PC-9 (cell line): ENCODE measurements around the gene DYNLRB2. TPM values are rescaled to one million over a fixed set of nuclear protein-coding genes. Genes with fewer than 3 reads are reported as not detected.

Experiments used
- BruUV-seq: library from RNA; stranded (reverse); fragments of 400-500 nt; replicated peaks from 2 replicates; lab custom pipeline; 2021; lab: Mats Ljungman, UMichigan
- CTCF ChIA-PET: fragments of 300-600 bp; sonication (Branson Sonifier 250); formaldehyde crosslinking; loops from one replicate; lab custom pipeline; 2022; ENCODE audit warnings: antibody characterized with exemption; lab: Charles Lee
- POLR2A ChIA-PET: fragments of 300-600 bp; sonication (Branson Sonifier 250); formaldehyde crosslinking; loops from one replicate; lab custom pipeline; 2022; ENCODE audit warnings: antibody characterized with exemption; ENCODE audit not compliant: unreplicated experiment; lab: Charles Lee
- DNase-seq, 2 experiments: peaks; one replicate each; pipeline versions ENCODE4 v3.0.0 to v3.0.0-alpha.2; 2015 to 2022; ENCODE audit warnings: mixed read lengths in 1 of 2
- H2AFZ ChIP-seq: fragments of 200-600 bp; sonication (generic); 2 replicates; pipeline ENCODE4 v1.8.1; 2017; ENCODE audit warnings: antibody characterized with exemption
- H3F3A ChIP-seq: fragments of 200-600 bp; sonication (generic); 2 replicates; pipeline ENCODE4 v1.8.1; 2017; ENCODE audit warnings: antibody characterized with exemption, mild to moderate bottlenecking, low read depth; ENCODE audit not compliant: insufficient read depth
- H3K27ac ChIP-seq: fragments of 200-600 bp; sonication (generic); 2 replicates; pipeline ENCODE4 v1.6.1; 2016; ENCODE audit warnings: mixed run types
- H3K27me3 ChIP-seq: fragments of 200-600 bp; sonication (generic); 2 replicates; pipeline ENCODE4 v1.6.1; 2016; ENCODE audit warnings: low read depth, mixed run types; ENCODE audit not compliant: insufficient read depth
- H3K36me3 ChIP-seq: fragments of 200-600 bp; sonication (generic); 2 replicates; pipeline ENCODE4 v1.6.1; 2016; ENCODE audit warnings: low read depth, mixed run types
- H3K4me1 ChIP-seq: fragments of 200-600 bp; sonication (generic); replicated peaks from 2 replicates; pipeline ENCODE4 v1.6.1; 2016; ENCODE audit warnings: mixed run types; ENCODE audit not compliant: insufficient read depth
- H3K4me2 ChIP-seq: fragments of 200-600 bp; sonication (generic); 2 replicates; pipeline ENCODE4 v1.6.1; 2017; ENCODE audit warnings: mixed run types
- H3K4me3 ChIP-seq: fragments of 200-600 bp; sonication (generic); 2 replicates; pipeline ENCODE4 v1.6.1; 2016; ENCODE audit warnings: mixed run types
- H3K79me2 ChIP-seq: fragments of 200-600 bp; sonication (generic); 2 replicates; pipeline ENCODE4 v1.6.1; 2017; ENCODE audit warnings: low read depth, mixed run types
- H3K9me2 ChIP-seq: fragments of 200-600 bp; sonication (generic); 2 replicates; pipeline ENCODE4 v1.8.1; 2017; ENCODE audit warnings: mild to moderate bottlenecking; ENCODE audit not compliant: insufficient read depth
- H3K9me3 ChIP-seq: fragments of 200-600 bp; sonication (generic); 2 replicates; pipeline ENCODE4 v1.8.1; 2016; ENCODE audit warnings: low read depth; ENCODE audit not compliant: insufficient read depth
- H4K20me1 ChIP-seq: fragments of 200-600 bp; sonication (generic); 2 replicates; pipeline ENCODE4 v1.8.1; 2017; ENCODE audit not compliant: insufficient read depth
- EZH2 ChIP-seq: fragments of 200-600 bp; sonication (generic); IDR thresholded peaks from 2 replicates; pipeline ENCODE4 v1.8.0; 2017; ENCODE audit warnings: antibody characterized with exemption, low read depth
- intact Hi-C: fragments of 100-400 bp; cut with micrococcal nuclease; formaldehyde crosslinking; loops from one replicate; pipeline ENCODE4 v1.10.0; 2022; ENCODE audit not compliant: unreplicated experiment
- total RNA-seq: library from RNA; stranded (reverse); gene quantifications from 2 replicates; pipeline ENCODE4 v1.2.3, GENCODE V29; 2021
- TF ChIP-seq, protein P1 (sequence below): fragments of 200-600 bp; sonication (generic); conservative IDR thresholded peaks from 2 replicates; pipeline ENCODE4 v1.6.1; 2017; ENCODE audit warnings: mixed run types, antibody characterized with exemption, mild to moderate bottlenecking, moderate library complexity

The DYNLRB2 gene
- total RNA-seq, 1 experiment from 2014 or later: not detected

GRCh38 chr16:80563066-80563465 lies 22.3 kb downstream of the DYNLRB2 start:
- Histone ChIP-seq H3K79me2 (no peaks in the 10 kb centered on the region), H3K4me1 (no peaks in the 10 kb centered on the region), H3K9me3 (no peaks in the 10 kb centered on the region), H3K9me2 (no peaks in the 10 kb centered on the region), H4K20me1 (no peaks in the 10 kb centered on the region), H2AFZ (no peak overlapping the region), H3K27me3 (peaks cover 31% of the 10 kb centered on the region), H3F3A (no peaks in the 10 kb centered on the region), H3K4me2 (no peak overlapping the region), H3K36me3 (no peaks in the 10 kb centered on the region), H3K27ac (no peak overlapping the region), H3K4me3 (no peak overlapping the region)
- ChIA-PET POLR2A (no interaction called here), CTCF (no interaction called here)
- TF ChIP-seq EZH2: no peak
- TF ChIP-seq, protein P1, sequence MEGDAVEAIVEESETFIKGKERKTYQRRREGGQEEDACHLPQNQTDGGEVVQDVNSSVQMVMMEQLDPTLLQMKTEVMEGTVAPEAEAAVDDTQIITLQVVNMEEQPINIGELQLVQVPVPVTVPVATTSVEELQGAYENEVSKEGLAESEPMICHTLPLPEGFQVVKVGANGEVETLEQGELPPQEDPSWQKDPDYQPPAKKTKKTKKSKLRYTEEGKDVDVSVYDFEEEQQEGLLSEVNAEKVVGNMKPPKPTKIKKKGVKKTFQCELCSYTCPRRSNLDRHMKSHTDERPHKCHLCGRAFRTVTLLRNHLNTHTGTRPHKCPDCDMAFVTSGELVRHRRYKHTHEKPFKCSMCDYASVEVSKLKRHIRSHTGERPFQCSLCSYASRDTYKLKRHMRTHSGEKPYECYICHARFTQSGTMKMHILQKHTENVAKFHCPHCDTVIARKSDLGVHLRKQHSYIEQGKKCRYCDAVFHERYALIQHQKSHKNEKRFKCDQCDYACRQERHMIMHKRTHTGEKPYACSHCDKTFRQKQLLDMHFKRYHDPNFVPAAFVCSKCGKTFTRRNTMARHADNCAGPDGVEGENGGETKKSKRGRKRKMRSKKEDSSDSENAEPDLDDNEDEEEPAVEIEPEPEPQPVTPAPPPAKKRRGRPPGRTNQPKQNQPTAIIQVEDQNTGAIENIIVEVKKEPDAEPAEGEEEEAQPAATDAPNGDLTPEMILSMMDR: no peak
- no peak for DNase-seq
- intact Hi-C loops: no loop called here
- no TSS peak for BruUV-seq

DNA sequence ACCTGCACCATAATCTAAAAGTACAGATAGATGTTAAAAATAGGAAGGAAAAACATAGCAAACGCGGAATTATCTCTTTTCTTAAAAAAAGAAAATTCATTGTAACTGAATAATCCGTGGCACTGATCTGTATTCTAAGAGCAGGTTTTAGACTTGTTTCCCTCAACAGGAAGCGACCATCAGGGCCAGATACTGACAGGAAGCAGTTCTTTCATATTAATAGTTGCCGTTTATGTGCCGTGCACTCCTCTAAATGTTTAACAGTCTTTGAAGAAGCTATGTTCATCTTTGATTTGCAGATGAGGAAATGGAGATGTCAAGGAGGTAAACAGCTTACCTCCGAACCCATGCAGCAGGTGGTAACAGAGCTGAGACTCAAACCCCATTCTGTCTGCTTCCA lies 23.6 kb downstream of the DYNLRB2 start:
- POLR2A ChIA-PET: no interaction called here
- H4K20me1 ChIP-seq: no peaks in the 10 kb centered on the region
- no peak for TF ChIP-seq EZH2
- H3K9me3 ChIP-seq: no peaks in the 10 kb centered on the region
- H3F3A ChIP-seq: no peaks in the 10 kb centered on the region
- no peaks in the 10 kb centered on the region for H3K9me2 ChIP-seq
- no TSS peak for BruUV-seq
- no peak overlapping the region for H2AFZ ChIP-seq
- peaks cover 28% of the 10 kb centered on the region for H3K27me3 ChIP-seq
- no peaks in the 10 kb centered on the region for H3K4me1 ChIP-seq
- CTCF ChIA-PET: no interaction called here
- H3K4me3 ChIP-seq: no peak overlapping the region
- no peak overlapping the region for H3K27ac ChIP-seq
- intact Hi-C loops: no loop called here
- DNase-seq: no peak
- no peaks in the 10 kb centered on the region for H3K79me2 ChIP-seq
- no peaks in the 10 kb centered on the region for H3K36me3 ChIP-seq
- no peak overlapping the region for H3K4me2 ChIP-seq

GRCh38 chr16:80569440-80570105 lies 28.8 kb downstream of the DYNLRB2 start:
- no peak overlapping the region for H2AFZ ChIP-seq
- H3K79me2 ChIP-seq: no peaks in the 10 kb centered on the region
- H3K27me3 ChIP-seq: peaks cover 5% of the 10 kb centered on the region
- H4K20me1 ChIP-seq: no peaks in the 10 kb centered on the region
- no peak for DNase-seq
- no peak overlapping the region for H3K4me3 ChIP-seq
- CTCF ChIA-PET: no interaction called here
- H3K27ac ChIP-seq: no peak overlapping the region
- no peak for TF ChIP-seq EZH2
- TF ChIP-seq, protein P1: no peak
- H3K4me1 ChIP-seq: no peaks in the 10 kb centered on the region
- no peaks in the 10 kb centered on the region for H3F3A ChIP-seq
- POLR2A ChIA-PET: no interaction called here
- intact Hi-C loops: no loop called here
- no peak overlapping the region for H3K4me2 ChIP-seq
- no peaks in the 10 kb centered on the region for H3K36me3 ChIP-seq
- no TSS peak for BruUV-seq
- H3K9me2 ChIP-seq: no peaks in the 10 kb centered on the region
- no peaks in the 10 kb centered on the region for H3K9me3 ChIP-seq

DNA sequence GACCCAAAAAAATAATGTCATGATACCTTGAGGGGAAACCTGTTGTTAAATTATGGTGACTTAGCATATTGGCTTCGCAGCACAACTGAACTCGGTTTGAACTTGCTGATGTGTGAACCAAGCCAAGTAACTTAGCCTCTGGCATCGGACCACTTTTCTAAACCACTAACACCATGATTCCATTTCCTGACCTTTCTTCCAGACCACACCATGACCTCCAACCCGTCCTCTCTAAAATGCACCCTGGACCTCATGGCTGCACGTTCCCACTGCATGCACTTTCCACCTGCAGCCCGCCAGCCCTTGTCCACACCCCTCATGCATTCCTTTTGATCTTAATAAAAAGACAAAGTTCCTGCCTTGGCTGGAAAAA lies 29.3 kb downstream of the DYNLRB2 start:
- intact Hi-C loops: no loop called here
- H3K27me3 ChIP-seq: no peaks in the 10 kb centered on the region
- H3K79me2 ChIP-seq: no peaks in the 10 kb centered on the region
- H3K27ac ChIP-seq: no peak overlapping the region
- DNase-seq: no peak
- no peaks in the 10 kb centered on the region for H3K9me3 ChIP-seq
- TF ChIP-seq, protein P1: no peak
- no peak for TF ChIP-seq EZH2
- H3K36me3 ChIP-seq: no peaks in the 10 kb centered on the region
- no peaks in the 10 kb centered on the region for H3F3A ChIP-seq
- no TSS peak for BruUV-seq
- no peak overlapping the region for H3K4me3 ChIP-seq
- H2AFZ ChIP-seq: no peak overlapping the region
- no peaks in the 10 kb centered on the region for H4K20me1 ChIP-seq
- no peak overlapping the region for H3K4me2 ChIP-seq
- POLR2A ChIA-PET: no interaction called here
- CTCF ChIA-PET: no interaction called here
- H3K4me1 ChIP-seq: no peaks in the 10 kb centered on the region
- no peaks in the 10 kb centered on the region for H3K9me2 ChIP-seq
